Activated T-helper 2 cell treated with anti-CD3 and anti-CD28 coated beads, Interferon-gamma antibody, Interleukin-2, Interleukin-4, amounts not matched to agents 10 μg/mL and 5 μg/mL and 100 μg/mL, durations not matched to agents 14 hours and 24 hours and 36 hours (primary cell): ENCODE measurements around the gene ATP6V1G3. TPM values are rescaled to one million over a fixed set of nuclear protein-coding genes. Genes with fewer than 3 reads are reported as not detected.

ENCODE experiments used
- DNase-seq: peaks from one replicate; pipeline ENCODE4 v3.0.0; 2021; ENCODE audit warnings: low spot score
- H3K27ac Mint-ChIP-seq: one replicate; pipeline ENCODE4 v1.8.0; 2021; ENCODE audit warnings: mixed read lengths
- H3K27me3 Mint-ChIP-seq: one replicate; pipeline ENCODE4 v1.8.0; 2021; ENCODE audit warnings: low read depth, mixed read lengths
- H3K36me3 Mint-ChIP-seq: one replicate; pipeline ENCODE4 v1.8.0; 2021; ENCODE audit warnings: low read depth, mixed read lengths
- H3K4me1 Mint-ChIP-seq: one replicate; pipeline ENCODE4 v1.8.0; 2021; ENCODE audit warnings: low read depth, mixed read lengths
- H3K4me3 Mint-ChIP-seq: one replicate; pipeline ENCODE4 v1.8.0; 2021; ENCODE audit warnings: low read depth, mild to moderate bottlenecking, moderate library complexity, mixed read lengths
- H3K9me3 Mint-ChIP-seq: one replicate; pipeline ENCODE4 v1.8.0; 2021; ENCODE audit warnings: mixed read lengths
- intact Hi-C: fragments of 100-400 bp; cut with micrococcal nuclease; formaldehyde crosslinking; loops from one replicate; pipeline ENCODE4 v1.15.1; 2023
- total RNA-seq: library from RNA; stranded (reverse); gene quantifications from 2 replicates; pipeline ENCODE4 v1.2.3, GENCODE V29; 2022

Gene ATP6V1G3
- total RNA-seq, 1 donor from 2014 or later, result not detected

DNA sequence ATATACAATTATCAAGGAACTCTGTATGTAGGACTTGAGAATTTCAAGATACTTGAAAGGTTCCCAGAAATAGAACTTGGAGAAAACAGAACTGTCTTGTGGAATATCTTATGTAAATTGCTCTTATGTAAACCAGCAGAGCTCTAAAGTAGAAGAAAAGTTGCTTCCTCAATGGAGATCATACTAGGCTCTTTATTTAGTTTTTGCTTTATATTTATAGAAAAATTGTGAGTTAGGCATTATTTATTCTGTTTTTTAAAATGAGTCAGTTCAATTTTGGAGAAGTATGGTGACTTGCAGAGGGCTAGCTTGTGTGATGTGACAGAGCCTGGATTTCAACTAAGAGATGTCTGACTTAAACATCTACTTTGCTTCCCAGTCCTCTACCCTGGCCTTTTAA is 40.4 kb downstream of the ATP6V1G3 start:
- Mint-ChIP-seq H3K36me3 (peaks cover 9% of the 10 kb centered on the region), H3K27ac (no peak overlapping the region)

DNA sequence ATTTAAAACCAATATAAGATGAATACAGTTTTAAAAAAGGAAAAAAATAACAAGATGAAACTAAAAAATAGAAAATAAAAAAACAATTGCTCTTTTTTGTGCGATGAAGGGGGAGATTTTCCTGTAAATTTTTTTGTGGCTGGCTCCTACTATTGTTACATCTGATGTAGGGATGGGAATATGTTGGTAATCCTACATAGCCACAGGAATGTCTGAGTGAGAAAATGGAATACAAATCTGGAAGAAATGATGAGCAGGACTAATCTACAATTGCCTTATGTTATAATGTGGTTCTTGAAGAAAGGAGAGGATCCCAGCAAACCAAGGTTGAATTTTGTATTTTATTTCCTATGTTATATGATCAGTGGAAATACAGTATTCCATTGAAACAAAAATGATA is 40.9 kb downstream of the ATP6V1G3 start:
- Mint-ChIP-seq H3K4me1 (peaks cover 8% of the 10 kb centered on the region), H3K36me3 (peaks cover 7% of the 10 kb centered on the region), H3K27me3 (no peaks in the 10 kb centered on the region), H3K4me3 (no peak overlapping the region), H3K9me3 (peaks cover 32% of the 10 kb centered on the region), H3K27ac (no peak overlapping the region)
- DNase-seq, result no peak
- intact Hi-C loops, result no loop called here

More for the DNA sequence above, 40.4 kb downstream of the ATP6V1G3 start:
- Mint-ChIP-seq H3K9me3 (peaks cover 37% of the 10 kb centered on the region), H3K4me1 (peaks cover 8% of the 10 kb centered on the region), H3K27me3 (no peaks in the 10 kb centered on the region), H3K4me3 (no peak overlapping the region)
- DNase-seq, result no peak
- intact Hi-C loops, result no loop called here

DNA sequence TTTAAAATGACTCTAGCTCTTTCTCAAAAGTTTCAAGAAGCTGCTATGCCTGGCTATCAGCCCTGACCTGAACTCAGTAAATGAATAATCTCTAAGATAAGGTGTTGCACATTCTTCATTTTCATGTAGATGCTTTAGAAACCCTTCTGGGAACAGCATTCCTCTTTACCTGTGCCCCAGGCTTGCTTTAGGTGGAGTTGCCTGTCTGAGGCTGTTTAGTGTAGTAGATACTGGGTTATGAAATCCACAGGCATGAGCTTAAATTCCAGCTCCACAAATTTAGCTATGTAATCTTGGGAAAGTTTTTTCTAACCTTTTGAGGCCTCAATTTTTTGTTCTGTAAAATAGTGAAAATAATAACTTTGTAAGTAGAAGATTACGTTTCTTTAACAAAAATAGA is 41.6 kb downstream of the ATP6V1G3 start:
- DNase-seq, result no peak
- no peaks in the 10 kb centered on the region for H3K27me3 Mint-ChIP-seq
- H3K9me3 Mint-ChIP-seq, result peaks cover 29% of the 10 kb centered on the region
- H3K4me3 Mint-ChIP-seq, result no peak overlapping the region
- H3K4me1 Mint-ChIP-seq, result peaks cover 8% of the 10 kb centered on the region
- H3K36me3 Mint-ChIP-seq, result peaks cover 7% of the 10 kb centered on the region
- no peak overlapping the region for H3K27ac Mint-ChIP-seq
- intact Hi-C loops, result no loop called here

DNA sequence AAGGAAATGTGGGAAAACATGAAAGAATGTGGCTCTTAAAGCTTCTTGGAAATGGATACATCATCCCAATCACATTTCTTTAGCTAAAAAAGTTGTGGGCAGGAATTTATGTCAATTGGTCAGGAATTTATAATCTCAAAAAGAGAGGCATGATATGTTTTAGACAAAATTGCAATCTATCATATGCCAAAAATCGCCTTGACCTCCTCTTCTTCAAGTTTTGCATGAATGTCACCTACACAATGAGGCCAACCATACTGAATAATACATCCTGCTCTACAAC is 42.4 kb downstream of the ATP6V1G3 start:
- no peak for DNase-seq
- peaks cover 21% of the 10 kb centered on the region for H3K9me3 Mint-ChIP-seq
- intact Hi-C loops, result no loop called here
- H3K27ac Mint-ChIP-seq, result no peak overlapping the region
- no peak overlapping the region for H3K4me3 Mint-ChIP-seq
- peaks cover 8% of the 10 kb centered on the region for H3K4me1 Mint-ChIP-seq
- H3K27me3 Mint-ChIP-seq, result no peaks in the 10 kb centered on the region
- H3K36me3 Mint-ChIP-seq, result peaks cover under 1% of the 10 kb centered on the region

DNA sequence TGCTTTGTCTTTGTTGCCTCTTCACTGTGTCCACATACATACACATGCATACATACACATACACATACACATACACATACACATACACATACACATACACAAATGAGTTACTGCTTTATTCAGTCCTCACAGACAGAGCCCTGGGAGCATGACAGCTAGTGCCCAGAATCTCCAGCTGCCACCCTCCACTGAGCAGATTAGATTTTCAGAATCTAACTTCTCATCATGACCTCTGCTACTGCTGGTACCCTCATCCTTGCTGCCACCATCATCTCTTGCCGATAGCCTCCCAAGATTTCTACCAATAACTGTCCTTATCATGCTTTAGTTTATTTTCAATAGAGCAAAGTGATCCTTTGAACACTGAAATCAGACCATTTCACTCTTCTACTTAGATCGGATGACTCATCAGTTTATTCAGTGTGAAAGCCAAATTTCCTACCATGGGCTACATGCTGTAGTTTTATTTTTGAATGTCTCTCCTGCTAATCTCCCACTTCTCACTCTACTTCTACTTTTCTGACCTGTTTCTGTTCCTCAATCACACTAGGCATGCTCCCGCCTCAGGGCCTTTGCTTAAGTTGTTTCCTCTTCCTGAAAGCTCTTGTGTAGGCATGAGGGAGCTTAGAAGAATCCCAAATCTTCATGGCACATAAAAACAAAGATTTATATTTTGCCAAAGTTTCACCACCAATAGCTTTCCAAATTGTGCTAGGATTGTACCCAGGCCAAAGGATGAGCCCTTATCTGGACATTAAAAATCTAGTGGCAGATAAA is 43.0 kb downstream of the ATP6V1G3 start:
- H3K4me1 Mint-ChIP-seq, result peaks cover 8% of the 10 kb centered on the region
- no peak overlapping the region for H3K27ac Mint-ChIP-seq
- H3K27me3 Mint-ChIP-seq, result no peaks in the 10 kb centered on the region
- no peaks in the 10 kb centered on the region for H3K36me3 Mint-ChIP-seq
- DNase-seq, result no peak
- H3K9me3 Mint-ChIP-seq, result peaks cover 18% of the 10 kb centered on the region
- intact Hi-C loops, result no loop called here
- H3K4me3 Mint-ChIP-seq, result no peak overlapping the region

DNA sequence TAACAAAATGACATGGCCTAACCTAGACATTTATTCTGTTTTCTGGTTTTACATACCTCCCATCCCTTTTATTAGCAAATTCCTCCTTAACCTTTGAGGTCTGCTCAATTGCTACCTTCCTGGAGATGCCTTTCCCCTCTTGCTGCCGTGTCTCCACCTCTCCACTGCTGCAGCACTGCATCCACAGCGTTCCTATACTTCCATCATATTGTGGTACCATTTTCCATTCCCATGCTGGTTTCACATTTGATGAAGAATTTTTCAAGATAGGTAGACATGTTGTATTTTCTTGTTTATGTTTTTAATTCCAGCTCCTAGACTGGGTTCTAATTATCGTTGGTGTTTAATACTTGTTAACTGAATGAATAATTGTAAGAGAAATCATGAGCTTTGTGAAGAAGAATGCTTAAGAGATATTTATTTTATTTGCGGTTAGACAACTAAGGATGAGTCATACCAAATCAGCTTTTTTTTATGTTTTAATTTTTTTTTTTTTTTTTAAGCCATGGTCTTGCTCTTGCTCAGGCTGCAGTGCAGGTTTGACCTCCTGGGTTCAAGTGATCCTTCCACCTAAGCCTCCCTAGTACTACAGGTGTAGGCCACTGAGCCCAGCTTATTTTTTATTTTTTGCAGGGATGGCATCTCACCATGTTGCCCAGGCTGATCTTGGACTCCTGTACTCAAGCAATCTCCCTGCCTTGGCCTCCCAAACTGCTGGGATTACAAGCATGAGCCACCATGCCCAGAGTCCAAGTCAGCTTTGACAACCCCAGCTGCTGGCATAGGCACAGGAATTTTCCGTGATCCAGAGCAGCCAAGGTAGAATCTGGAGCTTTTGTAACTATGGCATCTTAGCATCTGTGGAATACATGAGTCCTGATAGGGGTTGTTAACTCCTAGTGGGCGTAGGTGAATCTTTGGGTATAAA is 44.0 kb downstream of the ATP6V1G3 start:
- Mint-ChIP-seq H3K27me3 (no peaks in the 10 kb centered on the region), H3K36me3 (no peaks in the 10 kb centered on the region), H3K9me3 (peaks cover 16% of the 10 kb centered on the region), H3K4me1 (peaks cover 8% of the 10 kb centered on the region), H3K4me3 (no peak overlapping the region), H3K27ac (no peak overlapping the region)
- no peak for DNase-seq
- intact Hi-C loops, result no loop called here

DNA sequence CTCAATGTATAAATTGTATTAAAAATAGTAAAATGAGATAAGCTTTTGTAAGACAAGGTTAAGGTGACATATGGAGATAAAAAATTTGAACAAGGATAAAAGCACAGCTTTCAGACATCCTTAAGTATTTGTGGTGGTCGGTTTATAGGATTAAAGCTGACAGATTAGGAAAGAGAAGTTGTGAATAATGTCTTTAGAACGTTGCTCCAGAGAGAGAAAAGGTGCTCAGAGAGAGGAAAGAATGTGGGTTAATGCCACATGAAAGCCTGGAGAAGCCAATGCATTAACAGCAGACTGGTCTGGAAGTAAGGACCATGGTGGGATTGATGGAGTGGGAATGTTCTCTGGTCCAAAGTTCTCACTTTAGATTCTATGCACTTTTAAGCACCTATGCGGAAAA is 44.8 kb downstream of the ATP6V1G3 start:
- peaks cover 8% of the 10 kb centered on the region for H3K4me1 Mint-ChIP-seq

DNA sequence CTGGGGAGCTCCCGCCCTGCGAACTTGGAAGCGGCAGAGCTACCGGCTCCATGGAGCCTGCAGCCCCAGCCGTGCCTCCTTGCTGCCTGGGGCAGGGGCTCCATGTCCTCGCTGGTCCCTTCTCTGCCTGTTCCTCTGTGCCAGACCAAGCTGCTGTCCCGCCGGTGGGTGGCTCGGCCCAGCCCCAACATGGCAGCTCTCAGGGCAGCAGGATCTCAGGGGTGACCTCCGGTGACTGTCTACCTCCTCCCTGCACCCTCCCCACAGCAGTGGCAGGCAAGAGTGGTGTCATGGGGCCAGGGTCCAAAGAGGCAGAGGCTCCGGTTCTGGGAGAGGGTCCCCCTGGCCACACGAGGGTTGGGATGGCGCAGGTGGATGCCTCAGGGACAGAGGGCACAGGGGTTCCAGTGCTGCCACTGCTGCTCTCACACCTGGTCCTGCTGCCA is 45.8 kb downstream of the ATP6V1G3 start:
- no peak for DNase-seq
- intact Hi-C loops, result no loop called here
- Mint-ChIP-seq H3K9me3 (peaks cover 3% of the 10 kb centered on the region), H3K36me3 (no peaks in the 10 kb centered on the region), H3K27me3 (peaks cover 2% of the 10 kb centered on the region), H3K4me3 (no peak overlapping the region), H3K4me1 (peaks cover 8% of the 10 kb centered on the region), H3K27ac (no peak overlapping the region)

More for the DNA sequence above, 44.8 kb downstream of the ATP6V1G3 start:
- no peak for DNase-seq
- no peak overlapping the region for H3K27ac Mint-ChIP-seq
- H3K36me3 Mint-ChIP-seq, result no peaks in the 10 kb centered on the region
- H3K27me3 Mint-ChIP-seq, result no peaks in the 10 kb centered on the region
- intact Hi-C loops, result no loop called here
- no peak overlapping the region for H3K4me3 Mint-ChIP-seq
- H3K9me3 Mint-ChIP-seq, result peaks cover 12% of the 10 kb centered on the region

DNA sequence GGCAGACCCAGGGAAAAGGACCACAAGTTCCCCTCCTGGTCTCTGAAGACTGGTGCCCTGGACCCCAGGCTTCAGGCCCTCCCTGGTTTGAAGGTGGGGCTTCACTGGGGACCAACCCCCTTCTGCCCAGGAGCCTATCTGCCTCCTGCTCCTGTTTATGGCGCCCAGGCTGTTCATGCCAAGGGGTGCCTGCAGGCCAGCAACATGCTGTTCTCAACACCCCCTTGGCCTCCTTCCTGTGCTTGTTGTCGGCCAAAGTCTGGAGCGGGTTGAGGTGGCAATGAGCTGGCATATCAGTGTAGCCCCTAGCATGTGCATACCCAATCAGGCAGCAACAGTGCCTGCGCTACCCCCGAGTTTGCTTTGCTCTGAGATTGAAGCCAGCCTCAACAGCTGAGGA is 46.3 kb downstream of the ATP6V1G3 start:
- H3K27me3 Mint-ChIP-seq, result peaks cover 2% of the 10 kb centered on the region
- H3K36me3 Mint-ChIP-seq, result no peaks in the 10 kb centered on the region

DNA sequence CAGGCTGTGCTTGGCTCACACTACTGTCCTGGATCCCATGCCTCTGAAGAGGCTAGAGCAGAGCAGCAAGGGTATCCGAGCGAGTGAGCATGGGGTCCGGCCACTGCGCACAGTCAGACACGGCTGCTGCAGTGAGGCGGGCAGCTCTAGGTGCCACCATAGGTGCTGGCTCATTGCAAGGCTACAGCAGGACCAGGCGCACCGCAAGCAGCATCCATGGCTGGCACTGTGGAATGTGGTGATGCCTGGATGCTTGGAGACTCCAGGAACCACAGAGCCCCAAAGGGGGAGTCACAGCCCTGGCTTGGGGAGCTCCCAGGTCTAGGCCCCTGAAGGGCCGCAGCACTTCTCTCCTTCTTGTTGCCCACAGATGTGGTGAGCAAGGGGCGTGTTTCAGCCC is 47.2 kb downstream of the ATP6V1G3 start:
- Mint-ChIP-seq H3K4me3 (no peak overlapping the region), H3K36me3 (no peaks in the 10 kb centered on the region), H3K4me1 (peaks cover 8% of the 10 kb centered on the region), H3K27me3 (peaks cover 2% of the 10 kb centered on the region), H3K27ac (no peak overlapping the region), H3K9me3 (no peaks in the 10 kb centered on the region)
- no peak for DNase-seq
- intact Hi-C loops, result no loop called here

More for the DNA sequence above, 46.3 kb downstream of the ATP6V1G3 start:
- peaks cover 8% of the 10 kb centered on the region for H3K4me1 Mint-ChIP-seq
- no peak for DNase-seq
- H3K4me3 Mint-ChIP-seq, result no peak overlapping the region
- H3K9me3 Mint-ChIP-seq, result no peaks in the 10 kb centered on the region
- H3K27ac Mint-ChIP-seq, result no peak overlapping the region
- intact Hi-C loops, result no loop called here

DNA sequence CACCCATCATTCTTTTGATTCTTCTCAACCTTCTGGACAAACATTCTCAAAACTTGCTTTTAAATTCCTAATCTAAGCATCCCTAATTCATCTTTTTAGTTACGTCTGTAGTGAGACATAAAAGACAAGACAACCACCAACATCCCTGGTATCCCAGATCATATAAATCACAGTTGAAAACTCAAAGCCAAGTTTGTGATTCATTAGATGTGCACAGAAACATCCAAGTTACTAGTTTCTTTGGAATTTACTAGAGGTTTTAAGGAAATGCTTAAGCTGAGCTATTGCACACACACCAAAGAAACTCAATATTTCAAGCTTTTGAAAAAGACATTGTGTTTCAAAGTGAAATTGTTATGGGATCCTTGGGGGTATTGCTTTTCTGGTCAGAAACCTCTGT is 47.6 kb downstream of the ATP6V1G3 start:
- Mint-ChIP-seq H3K27ac (no peak overlapping the region), H3K4me3 (no peak overlapping the region), H3K4me1 (peaks cover 6% of the 10 kb centered on the region), H3K36me3 (no peaks in the 10 kb centered on the region), H3K27me3 (peaks cover 2% of the 10 kb centered on the region), H3K9me3 (no peaks in the 10 kb centered on the region)
- DNase-seq, result no peak
- intact Hi-C loops, result no loop called here

DNA sequence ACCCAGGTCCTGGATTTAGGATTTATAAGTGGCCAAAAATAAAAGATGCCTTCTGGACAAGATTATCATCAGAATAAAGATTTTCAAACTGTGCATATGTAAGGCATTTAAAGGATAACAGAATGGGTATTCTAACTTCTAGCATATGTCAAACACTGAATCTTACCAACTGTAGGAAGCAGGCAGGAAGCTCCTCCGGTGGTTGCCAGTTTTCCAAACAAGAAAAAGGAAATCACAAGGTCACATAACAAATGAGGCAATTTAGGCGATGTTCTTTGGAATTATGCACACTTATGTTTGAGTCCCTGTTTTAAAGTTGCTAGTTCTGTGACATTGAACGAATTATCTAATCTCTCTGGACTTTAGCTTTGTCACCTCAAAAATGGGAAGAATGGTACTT is 48.9 kb downstream of the ATP6V1G3 start:
- intact Hi-C loops, result no loop called here

DNA sequence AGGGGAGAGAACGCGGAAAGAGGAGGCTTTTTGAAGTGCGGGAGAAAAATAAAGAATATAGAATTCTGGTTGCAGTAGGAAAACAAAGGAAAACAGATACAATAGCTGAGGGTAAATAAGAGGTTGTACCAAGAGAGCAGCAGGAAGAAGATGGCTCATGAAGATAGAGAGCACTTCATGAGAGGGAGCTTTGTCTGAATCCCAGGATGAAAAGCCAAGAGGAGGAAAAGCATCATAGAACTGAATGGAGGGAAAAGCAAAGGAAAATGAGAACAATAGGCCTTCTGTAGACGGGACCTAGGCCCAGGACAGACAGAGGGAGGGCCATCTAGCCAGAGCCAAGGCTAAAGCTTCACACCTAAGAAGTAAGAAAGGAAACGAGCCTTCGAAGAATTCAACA is 49.5 kb downstream of the ATP6V1G3 start:
- H3K9me3 Mint-ChIP-seq, result no peaks in the 10 kb centered on the region
- H3K27me3 Mint-ChIP-seq, result peaks cover 2% of the 10 kb centered on the region
- no peaks in the 10 kb centered on the region for H3K4me1 Mint-ChIP-seq
- H3K36me3 Mint-ChIP-seq, result no peaks in the 10 kb centered on the region
- DNase-seq, result no peak
- H3K4me3 Mint-ChIP-seq, result no peak overlapping the region
- no peak overlapping the region for H3K27ac Mint-ChIP-seq
- intact Hi-C loops, result no loop called here

More for the DNA sequence above, 48.9 kb downstream of the ATP6V1G3 start:
- Mint-ChIP-seq H3K36me3 (no peaks in the 10 kb centered on the region), H3K9me3 (no peaks in the 10 kb centered on the region), H3K4me1 (no peaks in the 10 kb centered on the region), H3K4me3 (no peak overlapping the region), H3K27ac (no peak overlapping the region), H3K27me3 (peaks cover 2% of the 10 kb centered on the region)
- no peak for DNase-seq
